NT2/D1 (cell line): Measurements from ENCODE around the gene VSIG1.

Source experiments
- SUZ12 ChIP-seq: IDR thresholded peaks from 2 replicates; pipeline ENCODE4 v1.6.1; 2011; ENCODE audit not compliant: insufficient read length, insufficient read depth; ENCODE audit errors: extremely low read depth
- ZNF274 ChIP-seq: IDR thresholded peaks from 2 replicates; pipeline ENCODE4 v1.6.1; 2011; ENCODE audit warnings: mild to moderate bottlenecking, low read depth, low read length

GRCh38 chrX:108029928-108030711 lies 14.7 kb upstream of the VSIG1 start:
- TF ChIP-seq ZNF274 (no peak), SUZ12 (no peak)
